GM12874 (cell line): ENCODE data around the gene OR13G1.

Experiments
- TF ChIP-seq, protein P1 (sequence below): IDR thresholded peaks from 2 replicates; pipeline ENCODE4 v1.5.1; 2011; ENCODE audit warnings: low read depth, mild to moderate bottlenecking, control low read depth, low read length, moderate library complexity; ENCODE audit not compliant: insufficient read depth

The OR13G1 gene

DNA sequence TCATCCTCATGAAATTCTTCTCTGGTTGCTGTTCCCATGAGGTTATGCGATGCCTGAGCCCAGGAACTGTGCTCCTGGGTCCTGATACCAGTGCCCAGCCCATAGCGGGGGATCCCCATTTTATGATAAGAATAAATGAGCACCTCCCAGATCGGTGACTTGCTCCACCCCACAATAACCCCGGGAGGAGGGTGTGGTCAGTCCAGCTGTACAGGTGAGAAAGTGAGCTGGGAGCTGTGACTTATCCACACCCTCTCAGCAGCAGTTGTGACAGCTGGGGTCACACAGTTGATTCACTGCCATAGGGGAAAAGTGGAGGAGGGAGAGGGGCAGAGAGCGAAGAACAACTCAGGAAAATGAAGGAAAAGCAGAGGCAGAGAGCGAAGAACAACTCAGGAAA is 40.8 kb downstream of the OR13G1 start:
- TF ChIP-seq, protein P1, sequence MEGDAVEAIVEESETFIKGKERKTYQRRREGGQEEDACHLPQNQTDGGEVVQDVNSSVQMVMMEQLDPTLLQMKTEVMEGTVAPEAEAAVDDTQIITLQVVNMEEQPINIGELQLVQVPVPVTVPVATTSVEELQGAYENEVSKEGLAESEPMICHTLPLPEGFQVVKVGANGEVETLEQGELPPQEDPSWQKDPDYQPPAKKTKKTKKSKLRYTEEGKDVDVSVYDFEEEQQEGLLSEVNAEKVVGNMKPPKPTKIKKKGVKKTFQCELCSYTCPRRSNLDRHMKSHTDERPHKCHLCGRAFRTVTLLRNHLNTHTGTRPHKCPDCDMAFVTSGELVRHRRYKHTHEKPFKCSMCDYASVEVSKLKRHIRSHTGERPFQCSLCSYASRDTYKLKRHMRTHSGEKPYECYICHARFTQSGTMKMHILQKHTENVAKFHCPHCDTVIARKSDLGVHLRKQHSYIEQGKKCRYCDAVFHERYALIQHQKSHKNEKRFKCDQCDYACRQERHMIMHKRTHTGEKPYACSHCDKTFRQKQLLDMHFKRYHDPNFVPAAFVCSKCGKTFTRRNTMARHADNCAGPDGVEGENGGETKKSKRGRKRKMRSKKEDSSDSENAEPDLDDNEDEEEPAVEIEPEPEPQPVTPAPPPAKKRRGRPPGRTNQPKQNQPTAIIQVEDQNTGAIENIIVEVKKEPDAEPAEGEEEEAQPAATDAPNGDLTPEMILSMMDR, result no peak

DNA sequence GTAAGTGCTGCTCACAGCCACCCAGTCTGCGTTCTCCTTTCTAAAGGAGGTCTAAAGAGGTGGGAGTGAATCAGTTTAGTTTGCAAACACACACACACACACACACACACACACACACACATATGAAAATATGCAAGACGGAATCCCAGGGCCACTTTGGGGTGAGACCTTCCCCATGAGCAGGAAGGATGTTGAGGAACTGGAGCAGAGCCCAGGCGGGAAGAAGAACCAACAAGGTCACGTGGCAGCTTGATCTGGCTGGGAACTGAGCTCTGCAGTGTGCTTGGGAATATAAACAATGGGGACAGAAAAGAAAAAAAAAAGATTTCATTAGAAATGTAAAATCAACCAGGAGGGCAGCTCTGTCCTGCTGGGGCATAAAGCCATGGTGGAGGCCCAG is 41.5 kb downstream of the OR13G1 start:
- TF ChIP-seq, protein P1, result no peak

DNA sequence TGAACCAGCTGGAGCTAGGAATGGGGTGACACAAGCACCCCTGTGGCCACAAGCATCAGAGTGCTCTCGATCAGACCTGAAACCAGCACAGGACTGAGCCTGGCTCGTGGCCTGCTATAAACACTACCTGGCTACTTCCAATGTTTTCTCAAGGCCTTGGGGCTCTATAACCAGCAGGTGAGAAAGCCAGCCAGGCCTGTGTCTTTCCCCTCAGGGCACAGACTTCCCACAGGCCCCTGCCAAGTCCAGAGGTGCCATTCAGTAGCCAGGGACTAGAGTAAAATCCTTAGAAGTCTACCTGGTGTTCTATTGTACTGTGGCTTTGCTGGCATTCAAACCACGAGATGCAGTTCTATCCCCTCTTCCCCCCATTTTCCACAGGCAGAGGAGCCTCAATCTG is 51.6 kb downstream of the OR13G1 start:
- TF ChIP-seq, protein P1, result no peak
